ENCODE data around the gene NOXO1.

- TF ChIP-seq EZH2phosphoT487 (IDR thresholded peaks at IDR 0.05; ENCODE audit: low read depth, severe bottlenecking, unreplicated experiment) (no peak), EZH2 (IDR thresholded peaks at IDR 0.05; ENCODE audit: borderline replicate concordance) (no peak)
These were observed 44.0 kb upstream of the NOXO1 start for GRCh38 chr16:2025251-2025650.
